ENCODE results near the gene CCDC34.

GRCh38 chr11:27310182-27310581 is 52.8 kb downstream of the CCDC34 start:
- no peak for TF ChIP-seq CTCF (IDR thresholded peaks at IDR 0.05)
- TF ChIP-seq POLR2A (IDR thresholded peaks at IDR 0.05), result no peak

Data from suprapubic skin (tissue), 3 donors.